GM18502 (cell line): ENCODE results near the gene VAT1L.
A peak's percentile ranks its signal among the peaks of the same experiment; 100 is the strongest.
"Not testable (repeated sequence)": the region's sequence is repeated elsewhere in the genome, so short reads cannot be mapped to it uniquely, and the experiment has no call there.

Source experiments
- ATAC-seq: cut with Tn5 transposase; IDR thresholded peaks from one replicate; pipeline ENCODE4 v1.9.1; 2021; ENCODE audit warnings: mild to moderate bottlenecking; ENCODE audit not compliant: unreplicated experiment, poor library complexity

VAT1L gene

DNA sequence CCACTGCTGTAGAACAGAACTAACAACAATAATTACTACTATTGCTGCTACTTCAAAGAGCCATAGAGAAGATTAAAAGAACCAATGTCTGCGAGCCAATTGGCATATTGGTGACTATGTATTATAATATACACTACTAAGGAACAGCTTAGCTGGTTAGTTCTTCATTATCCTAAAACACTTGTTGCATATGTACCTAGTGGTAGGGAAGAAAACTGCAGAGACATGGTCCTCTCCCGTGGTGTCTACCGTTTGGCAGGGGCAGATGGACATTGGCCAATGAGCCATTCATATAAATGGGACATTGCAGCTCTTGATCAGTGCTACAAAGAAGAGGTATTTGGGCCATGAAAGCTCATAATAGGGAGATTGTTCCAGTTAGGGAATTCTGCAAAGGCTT is 187.6 kb downstream of the VAT1L start:
- ATAC-seq = no peak

DNA sequence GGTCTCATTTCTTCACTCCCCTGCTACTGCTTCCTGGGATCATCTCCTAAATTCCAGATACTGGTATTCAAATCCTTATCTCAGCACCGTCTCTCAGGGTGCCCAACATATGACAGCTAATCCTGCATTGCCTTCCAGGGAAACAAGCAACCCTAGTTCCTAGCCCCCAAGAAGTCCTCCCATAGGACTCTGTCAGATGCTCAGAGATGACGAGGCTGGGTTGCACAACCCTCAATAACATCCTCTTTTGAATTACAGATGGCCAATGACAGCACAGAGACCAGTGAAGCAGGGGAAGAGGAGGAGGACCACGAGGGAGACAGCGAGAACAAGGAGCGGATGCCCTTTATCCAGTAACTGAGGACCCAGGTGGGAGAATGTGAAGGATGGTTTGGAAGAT is 189.0 kb downstream of the VAT1L start:
- ATAC-seq = no peak

DNA sequence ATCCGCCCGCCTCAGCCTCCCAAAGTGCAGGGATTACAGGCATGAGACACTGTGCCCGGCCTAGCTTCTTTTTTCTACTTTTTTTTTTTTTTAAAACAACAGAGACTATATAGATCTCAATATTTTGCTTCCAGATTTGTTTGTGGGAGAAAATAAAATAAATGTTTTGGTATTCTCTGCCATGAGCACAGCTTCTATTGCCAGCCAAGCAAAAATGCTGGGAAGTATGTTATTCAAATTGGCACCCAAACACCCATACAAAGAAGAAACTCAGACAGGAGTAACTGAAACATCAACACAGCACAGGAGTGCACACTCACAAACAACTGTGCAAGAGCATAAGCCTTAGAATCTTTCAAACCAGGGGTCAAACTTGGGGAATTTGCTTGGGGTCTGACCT is 196.7 kb downstream of the VAT1L start:
- ATAC-seq = no peak

DNA sequence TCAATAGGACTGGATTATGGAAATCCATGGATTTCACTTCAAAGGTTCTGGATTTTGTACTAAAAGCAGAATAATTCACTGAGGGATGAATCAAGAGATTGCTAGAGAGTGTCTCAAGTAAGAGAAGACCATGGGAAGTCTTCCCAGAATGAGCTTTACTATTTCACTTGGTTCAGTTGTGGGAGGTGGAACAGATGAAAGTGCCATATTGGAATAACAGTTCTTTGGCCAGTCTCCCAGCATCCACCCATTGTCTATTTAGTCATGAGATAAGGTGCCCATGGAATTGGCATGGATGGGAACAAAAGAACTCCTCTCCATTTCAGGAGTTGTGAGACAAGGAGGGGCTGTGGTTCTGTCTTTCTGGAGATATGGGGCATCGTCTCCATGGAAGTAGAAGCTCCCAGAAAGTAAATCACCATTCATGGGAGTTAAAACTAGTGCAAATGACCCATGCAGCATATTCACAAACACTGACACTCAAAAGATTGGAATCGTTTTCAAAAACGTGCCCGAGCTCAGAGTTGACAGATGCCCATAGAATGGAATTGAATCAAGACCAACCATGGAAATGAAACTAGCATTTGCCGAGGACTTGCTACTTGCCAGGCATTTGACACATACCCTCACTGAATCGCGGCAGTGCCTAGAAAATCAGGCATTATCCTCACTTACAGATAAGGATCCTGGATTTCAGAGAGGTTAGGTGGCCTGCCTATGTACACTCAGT is 197.8 kb downstream of the VAT1L start:
- ATAC-seq = no peak

DNA sequence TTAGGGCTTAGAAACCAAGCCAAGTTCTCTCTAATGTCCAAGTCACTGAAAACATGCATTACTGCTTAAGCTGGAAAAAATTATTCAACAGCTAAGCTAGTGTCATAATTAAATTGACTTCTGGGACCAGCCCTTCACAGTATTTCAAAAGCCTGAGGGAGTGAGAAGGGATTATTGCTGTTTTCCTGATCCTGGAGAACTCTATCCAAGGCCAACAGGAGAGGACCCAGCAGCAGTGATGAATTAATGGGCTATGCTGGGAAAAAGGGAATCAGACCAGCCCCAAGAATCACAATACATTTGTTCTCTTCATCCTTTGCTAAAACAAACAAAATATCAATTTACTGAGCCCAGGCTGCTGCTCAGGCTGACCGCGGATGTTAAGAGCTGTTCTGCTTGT is 199.4 kb downstream of the VAT1L start:
- no peak for ATAC-seq

DNA sequence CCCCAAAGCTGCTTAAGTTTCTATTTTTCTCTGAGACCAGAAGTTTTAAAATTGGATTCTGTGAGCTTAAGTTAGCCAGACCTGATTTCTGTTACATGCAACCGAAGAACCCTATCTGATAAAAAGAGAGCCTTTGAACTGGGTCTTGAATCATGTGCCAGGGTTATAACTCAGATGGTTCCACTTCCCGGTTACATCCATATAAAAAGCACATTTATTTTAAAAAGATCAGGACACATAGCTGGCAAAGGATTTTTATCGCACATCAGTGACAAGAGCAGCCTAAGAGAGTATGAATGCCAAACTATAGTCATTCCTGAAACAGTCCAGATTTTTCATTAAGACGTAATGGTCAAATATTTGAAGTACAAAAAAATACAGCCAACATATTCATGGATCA is 201.5 kb downstream of the VAT1L start:
- no peak for ATAC-seq

DNA sequence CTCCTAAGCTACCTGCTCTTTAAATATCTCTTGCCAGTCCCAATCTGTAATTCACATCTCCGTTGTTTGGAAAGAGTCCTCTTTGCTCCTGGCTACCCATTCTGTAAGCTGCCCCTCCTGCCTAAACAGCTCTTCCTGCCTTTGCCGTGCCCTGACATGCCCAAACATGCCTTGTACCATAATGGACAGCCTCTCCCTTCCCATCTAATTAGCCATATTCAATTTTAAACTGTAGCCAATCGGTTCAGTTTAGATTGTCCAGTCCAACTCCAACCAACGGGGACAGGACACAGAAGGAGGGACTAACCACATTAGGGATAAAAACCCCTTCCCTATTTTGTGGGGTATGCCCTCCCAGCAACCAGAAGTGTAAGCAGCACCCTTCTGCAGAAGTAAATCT is 203.3 kb downstream of the VAT1L start:
- ATAC-seq = no peak

DNA sequence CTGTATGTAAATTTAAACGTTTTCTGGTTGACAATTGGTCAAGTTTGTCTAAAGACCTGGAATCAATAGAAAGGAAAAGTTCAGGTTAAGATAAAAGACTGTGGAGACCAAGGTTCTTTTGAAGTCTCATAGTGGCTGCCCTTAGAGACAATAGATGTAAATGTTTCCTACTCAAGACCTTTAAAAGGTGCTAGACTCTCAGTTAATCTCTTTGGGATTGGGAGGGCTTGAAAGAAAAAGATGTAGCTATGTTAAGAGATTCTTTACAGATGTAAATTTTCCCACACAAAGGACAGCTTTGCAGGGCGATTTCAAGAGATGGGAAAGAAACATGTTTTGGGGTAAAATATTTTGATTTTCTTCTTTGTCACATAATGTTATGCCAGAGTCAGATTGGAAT is 204.0 kb downstream of the VAT1L start:
- ATAC-seq = not testable (repeated sequence)

DNA sequence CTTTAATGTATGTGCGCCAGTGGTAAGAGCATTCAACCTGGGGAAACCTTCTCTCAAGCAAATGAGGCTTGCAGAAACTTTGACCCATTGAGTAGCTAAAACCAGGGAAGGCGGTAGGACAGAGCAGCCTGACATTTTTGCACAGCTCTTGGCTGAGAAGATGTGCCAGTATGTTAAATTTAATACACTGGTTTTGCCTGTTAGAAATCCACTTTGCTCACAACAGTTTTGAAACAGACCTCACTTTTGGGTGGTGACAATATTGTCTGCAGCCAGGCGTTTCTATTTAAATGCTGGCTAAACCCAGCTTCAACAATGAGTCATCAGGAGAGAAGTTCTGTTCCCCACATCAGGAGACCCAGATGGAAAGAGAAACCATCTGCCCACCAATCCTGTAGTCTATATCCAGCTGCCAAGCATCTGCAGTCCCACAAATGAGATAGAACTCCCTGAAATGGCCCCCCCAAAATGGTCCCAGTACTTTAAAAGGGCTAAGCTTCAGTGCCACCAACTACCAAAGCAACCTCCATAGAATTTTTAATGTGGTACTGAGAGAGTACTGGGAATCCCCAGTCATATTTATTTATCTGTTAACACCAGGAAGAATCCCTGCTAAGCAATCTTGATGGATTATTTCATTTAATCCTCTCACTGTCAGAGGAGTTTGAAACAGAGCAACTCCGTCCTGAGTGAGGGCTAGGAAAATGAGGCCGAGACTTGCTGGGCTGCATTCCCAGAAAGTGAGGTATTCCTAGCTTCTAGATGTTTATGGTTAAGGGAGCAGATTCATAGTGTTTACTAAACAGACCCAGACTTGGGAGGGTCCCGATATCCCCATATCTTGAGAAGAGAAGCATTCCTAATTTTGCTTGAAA is 205.0 kb downstream of the VAT1L start:
- ATAC-seq = no peak

DNA sequence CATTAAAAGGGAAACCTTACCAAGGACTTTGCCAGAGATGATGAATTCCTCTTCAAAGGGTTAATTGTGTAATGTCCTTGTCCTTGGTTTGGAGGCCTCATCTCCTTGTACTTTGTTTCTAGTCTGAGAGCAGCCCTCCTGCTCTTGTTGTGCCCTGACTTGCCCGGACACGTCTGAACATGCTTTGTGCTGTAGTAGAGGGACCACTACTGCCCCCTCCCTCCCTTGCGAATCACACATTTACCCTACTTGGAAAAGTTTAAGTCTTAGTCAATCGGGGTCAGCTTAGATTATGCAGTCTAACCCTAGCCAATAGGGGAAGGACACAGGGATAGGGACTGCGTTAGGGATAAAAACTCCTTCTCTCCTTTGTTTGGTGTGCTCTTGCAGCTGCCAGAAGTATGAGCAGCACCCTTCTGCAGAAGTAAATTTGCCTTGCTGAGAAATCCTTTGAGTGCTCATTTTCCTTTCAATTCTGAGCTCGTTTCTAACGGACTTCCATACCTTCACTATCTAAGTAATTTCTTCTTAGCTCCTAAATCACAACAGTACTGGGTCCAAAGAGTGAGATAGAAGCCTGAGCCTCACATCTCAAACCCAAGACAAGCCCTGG is 207.6 kb downstream of the VAT1L start:
- no peak for ATAC-seq

DNA sequence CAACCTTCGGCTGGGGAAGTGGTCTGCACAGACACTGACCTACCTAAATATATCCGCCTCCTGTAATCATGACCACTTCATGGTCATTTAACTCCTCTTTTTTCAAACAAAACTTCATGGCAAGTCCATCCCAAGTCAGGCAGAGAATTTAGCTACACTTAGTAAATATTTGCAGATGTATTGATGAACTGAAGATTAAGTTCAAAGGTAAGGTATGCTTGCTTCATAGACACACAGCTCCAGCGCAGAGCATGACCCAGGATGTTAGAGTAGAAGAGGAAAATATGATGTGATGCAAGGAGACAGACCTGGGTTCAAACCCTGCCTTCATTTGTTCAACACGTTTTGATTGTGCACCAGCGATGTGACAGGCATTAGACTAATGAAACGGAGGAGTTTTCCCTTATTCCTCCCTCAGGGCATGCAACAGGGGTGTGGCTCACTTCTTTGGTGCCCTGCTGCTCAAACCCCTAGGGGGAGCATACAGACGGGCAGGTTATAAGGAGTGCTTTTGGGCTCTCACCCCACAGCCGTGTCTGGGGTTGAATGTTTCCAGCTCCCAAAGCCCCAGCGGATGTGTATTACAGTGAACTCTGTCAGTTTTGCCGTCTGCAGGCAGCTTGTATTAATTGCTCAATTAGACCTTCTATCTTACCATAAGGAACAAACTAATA is 210.1 kb downstream of the VAT1L start:
- no peak for ATAC-seq

DNA sequence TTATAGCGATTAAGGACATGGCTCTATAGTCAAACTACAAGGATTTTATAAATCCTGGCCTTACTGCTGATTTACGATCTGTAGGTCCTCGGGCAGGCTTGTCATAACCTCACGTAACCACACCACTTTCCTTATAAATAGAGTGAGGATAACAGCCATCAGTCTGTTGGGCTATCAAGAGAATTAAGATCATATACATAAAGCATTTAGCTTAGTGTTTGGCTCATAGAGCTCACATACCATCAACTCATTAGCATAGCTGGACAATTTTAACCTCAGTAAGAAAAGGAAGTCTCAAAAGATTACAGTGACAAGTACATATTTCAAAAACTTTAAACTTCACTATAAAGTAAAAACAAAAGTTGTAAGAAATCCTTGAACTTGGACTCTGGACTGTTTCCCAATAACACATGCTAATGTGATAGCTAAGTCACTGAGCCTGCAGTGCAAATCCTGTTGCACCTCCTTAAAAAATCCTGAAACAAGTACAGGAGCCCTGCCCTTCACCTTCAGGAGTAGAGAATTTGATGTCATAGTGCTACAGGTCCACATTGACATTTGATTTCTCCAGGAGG is 213.2 kb downstream of the VAT1L start:
- no peak for ATAC-seq

DNA sequence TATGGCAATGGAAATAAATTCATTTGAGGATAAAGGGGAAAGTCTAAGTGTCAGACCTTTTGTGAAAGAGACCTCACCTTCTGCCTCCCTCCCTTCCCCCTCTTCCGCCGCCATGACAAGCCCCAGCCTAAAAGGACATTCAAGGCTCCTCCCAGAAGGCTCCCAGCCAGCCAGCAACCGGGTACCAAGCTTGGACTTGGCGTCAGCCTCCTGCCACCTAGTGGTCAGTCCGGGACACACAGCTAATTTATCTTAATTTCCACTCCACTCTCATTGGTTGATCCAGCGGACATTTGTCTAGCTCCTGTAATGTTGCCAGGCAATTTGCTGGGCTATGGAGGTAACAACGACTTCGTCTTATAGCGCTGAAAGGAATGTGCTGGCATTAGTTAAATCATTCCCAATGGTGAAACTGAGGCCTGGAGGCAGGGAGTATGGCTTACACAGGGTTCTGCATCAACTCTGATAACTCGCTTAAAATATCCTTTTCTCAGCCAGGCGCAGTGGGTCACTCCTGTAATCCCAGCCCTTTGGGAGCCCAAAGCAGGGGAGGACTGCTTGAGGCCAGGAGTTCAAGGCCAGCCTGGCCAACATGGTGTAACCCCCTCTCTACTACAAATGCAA is 214.7 kb downstream of the VAT1L start:
- ATAC-seq = peak; percentile 100

DNA sequence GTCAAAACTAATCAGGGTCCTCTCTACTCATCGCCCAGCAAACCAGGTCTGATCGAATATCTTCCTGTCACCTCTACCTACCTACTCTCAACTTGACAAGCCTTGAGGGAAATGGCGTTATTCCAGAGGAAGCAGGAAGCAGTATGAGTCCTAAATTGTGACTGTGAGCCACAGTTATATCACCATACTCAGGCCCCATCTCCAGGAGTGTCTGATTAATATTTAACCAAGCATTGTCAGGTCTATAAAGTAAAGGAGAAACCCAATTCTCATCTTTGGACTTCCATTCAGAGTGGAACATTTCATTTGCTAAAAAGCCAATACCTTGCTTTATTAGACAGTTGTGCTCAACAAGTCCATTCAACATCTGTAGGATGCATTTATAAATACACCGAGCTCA is 216.2 kb downstream of the VAT1L start:
- ATAC-seq = no peak

DNA sequence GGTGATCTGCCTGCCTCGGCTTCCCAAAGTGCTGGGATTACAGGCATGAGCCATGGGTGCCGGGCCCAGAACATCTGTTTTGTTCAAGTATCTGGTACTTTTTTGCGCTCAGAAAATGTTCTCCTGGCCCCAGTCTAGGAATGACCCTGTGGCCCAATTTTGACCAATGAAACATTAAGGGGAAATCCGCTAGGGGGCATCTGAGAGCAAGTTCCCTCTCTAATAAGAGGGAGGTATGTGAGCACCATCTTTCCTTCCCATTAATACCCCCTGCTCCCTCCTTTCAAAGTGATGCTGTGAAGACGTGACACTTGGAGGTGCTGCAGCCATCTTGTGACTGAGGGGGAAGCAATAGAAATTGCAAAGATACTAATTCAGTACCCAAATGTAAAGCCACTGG is 217.5 kb downstream of the VAT1L start:
- no peak for ATAC-seq

DNA sequence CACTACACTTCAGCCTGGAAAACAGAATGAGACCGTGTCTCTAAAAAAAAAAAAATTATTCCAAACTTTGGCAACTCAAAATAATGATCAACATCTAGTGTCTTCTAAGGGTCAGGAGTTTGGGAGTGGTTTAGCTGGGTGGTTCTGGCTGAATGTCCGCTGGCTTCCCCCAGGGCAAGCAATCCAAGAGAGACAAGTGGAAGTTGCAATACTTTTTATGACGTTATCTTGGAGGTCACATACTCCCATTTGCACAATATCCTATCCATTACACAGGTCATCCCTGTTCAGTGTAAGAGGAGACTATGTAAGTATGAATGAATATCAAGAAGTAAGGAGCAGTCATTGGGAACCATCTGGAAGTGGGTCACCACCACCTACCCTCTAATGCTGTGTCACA is 218.8 kb downstream of the VAT1L start:
- no peak for ATAC-seq

DNA sequence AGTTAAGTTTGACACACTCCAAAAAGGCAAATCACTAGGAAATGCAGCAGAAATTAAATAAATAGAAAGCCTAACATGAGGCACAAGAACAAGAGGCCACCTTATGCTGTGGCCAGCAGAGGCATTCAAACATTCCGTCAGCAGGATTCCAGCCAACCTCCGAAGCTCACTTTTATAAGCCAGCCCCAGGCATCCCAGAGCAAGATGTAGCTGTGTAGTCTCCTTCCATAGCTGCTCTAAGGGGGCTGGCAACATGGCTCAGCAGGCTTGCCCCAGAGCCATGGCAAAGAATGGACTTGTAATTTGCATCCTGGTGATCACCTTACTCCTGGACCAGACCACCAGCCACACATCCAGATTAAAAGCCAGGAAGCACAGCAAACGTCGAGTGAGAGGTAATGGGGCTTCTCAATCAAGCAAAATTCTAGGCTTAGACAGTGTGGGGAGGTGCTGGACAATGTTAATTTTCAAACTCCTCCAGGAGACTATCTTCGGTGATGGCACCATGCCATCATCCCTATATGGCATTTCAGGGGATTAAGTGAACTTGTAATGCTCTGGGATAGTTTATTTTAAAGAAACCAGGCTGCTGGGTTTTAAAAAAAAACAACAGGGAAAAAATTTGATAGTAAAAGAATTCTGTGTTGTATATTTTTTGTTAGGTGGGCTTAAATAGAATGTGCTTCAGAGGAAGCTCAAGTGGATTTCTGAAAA is 234.1 kb downstream of the VAT1L start, which contains the start of gene CLEC3A:
CLEC3A (plus strand) TSS at position 202 of the 714 bp plus-strand sequence; CDS start at position 281, 79 bp downstream.
- ATAC-seq = no peak

DNA sequence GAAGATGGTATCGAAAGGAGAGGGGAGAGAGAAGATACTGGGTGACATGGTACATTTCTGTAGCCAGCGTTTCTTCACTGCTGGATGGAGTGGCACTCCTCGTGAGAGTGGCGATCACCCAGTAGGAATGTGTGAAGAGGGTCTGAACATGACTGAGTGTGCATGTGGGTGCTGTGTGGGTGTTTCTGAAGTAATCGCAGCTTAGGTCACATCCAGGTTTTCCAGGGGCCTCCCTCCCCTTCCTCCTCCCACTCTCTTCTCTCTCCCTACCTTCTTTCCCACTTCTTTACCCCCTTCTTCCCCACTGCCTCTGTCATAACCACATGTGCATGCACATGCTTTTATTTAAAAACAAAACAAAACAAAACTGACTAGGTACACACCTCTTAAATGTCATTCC is 235.8 kb downstream of the VAT1L start:
- ATAC-seq = no peak

DNA sequence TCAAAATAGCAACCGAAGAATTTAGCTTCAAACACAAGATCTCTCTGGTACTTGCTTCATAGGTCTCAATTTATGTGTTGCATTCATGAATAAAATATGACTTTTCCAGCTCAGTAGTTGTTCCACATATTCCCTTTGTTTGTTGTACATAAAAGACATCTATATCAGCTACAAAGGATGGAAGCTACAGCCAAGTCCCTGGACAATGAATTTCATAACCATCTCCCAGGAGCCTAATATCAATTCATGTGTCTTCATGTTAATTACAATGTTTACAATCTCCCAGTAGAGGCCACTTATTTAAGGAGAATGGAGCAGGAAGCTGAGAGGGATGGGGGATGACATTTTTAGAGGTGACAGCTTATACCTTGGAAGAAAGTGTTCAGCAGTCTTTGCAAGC is 237.3 kb downstream of the VAT1L start:
- ATAC-seq = no peak
